Measurements from ENCODE around the gene OR11H7.
"Not testable (repeated sequence)": the region's sequence is repeated elsewhere in the genome, so short reads cannot be mapped to it uniquely, and the experiment has no call there.

- TF ChIP-seq POLR2A (IDR thresholded peaks at IDR 0.05; ENCODE audit: low read length); GATA1 (IDR thresholded peaks at IDR 0.05; ENCODE audit: low read depth, low read length): not testable (repeated sequence)
Measured at GRCh38 chr14:20280265-20280664, 51.5 kb downstream of the OR11H7 start.
